Fibroblast of lung (primary cell): ENCODE results near the gene RMRP. TPM values are rescaled to one million over a fixed set of nuclear protein-coding genes. Genes with fewer than 3 reads are reported as not detected.

Source experiments
- DNase-seq, 2 donors: peaks; one replicate each; pipeline versions ENCODE4 v3.0.0 to v3.0.0-alpha.2; 2010; ENCODE audit warnings: low read depth in 2 of 2
- H2AFZ ChIP-seq: 2 replicates; pipeline ENCODE4 v1.5.1; 2012; ENCODE audit warnings: low read length, control low read depth, inconsistent platforms
- H3K27ac ChIP-seq: 2 replicates; pipeline ENCODE4 v1.5.1; 2011; ENCODE audit warnings: low read length, control low read depth; ENCODE audit not compliant: insufficient read depth
- H3K27me3 ChIP-seq: 2 replicates; pipeline ENCODE4 v1.5.1; 2011; ENCODE audit warnings: mild to moderate bottlenecking, low read length; ENCODE audit not compliant: control insufficient read depth, insufficient read depth
- H3K36me3 ChIP-seq: 2 replicates; pipeline ENCODE4 v1.5.1; 2011; ENCODE audit warnings: low read length; ENCODE audit not compliant: control insufficient read depth, insufficient read depth
- H3K4me1 ChIP-seq: 2 replicates; pipeline ENCODE4 v1.5.1; 2011; ENCODE audit warnings: low read length; ENCODE audit not compliant: control insufficient read depth, insufficient read depth; ENCODE audit errors: extremely low read depth
- H3K4me2 ChIP-seq: 2 replicates; pipeline ENCODE4 v1.5.1; 2011; ENCODE audit warnings: low read length, control low read depth; ENCODE audit not compliant: insufficient read depth; ENCODE audit errors: extremely low read depth
- H3K4me3 ChIP-seq, 4 experiments: fragments of 200-600 bp in 1 of 4; sonication (generic) in 1 of 4; replicated peaks in 1 of 4; 2 replicates each; pipeline ENCODE4 v1.5.1; 2011 to 2016; ENCODE audit warnings: low read length in 4 of 4, low read depth in 3 of 4, mild to moderate bottlenecking in 3 of 4, control low read depth in 2 of 4, inconsistent platforms in 1 of 4, mixed read lengths in 1 of 4; ENCODE audit not compliant: insufficient read depth in 1 of 4; ENCODE audit errors: control extremely low read depth in 1 of 4
- H3K79me2 ChIP-seq: 2 replicates; pipeline ENCODE4 v1.5.1; 2012; ENCODE audit warnings: mild to moderate bottlenecking, low read length, inconsistent platforms; ENCODE audit not compliant: control insufficient read depth, insufficient read depth
- H3K9ac ChIP-seq: 2 replicates; pipeline ENCODE4 v1.5.1; 2011; ENCODE audit warnings: mild to moderate bottlenecking, low read length, control low read depth; ENCODE audit not compliant: insufficient read depth
- H3K9me3 ChIP-seq: 2 replicates; pipeline ENCODE4 v1.5.1; 2012; ENCODE audit warnings: low read depth, low read length; ENCODE audit not compliant: control insufficient read depth, insufficient read depth
- H4K20me1 ChIP-seq: 2 replicates; pipeline ENCODE4 v1.5.1; 2011; ENCODE audit warnings: low read length; ENCODE audit not compliant: control insufficient read depth, insufficient read depth; ENCODE audit errors: extremely low read depth
- EZH2 ChIP-seq: IDR thresholded peaks from 2 replicates; pipeline ENCODE4 v1.5.1; 2012; ENCODE audit warnings: low read length, control low read depth, mild to moderate bottlenecking; ENCODE audit errors: missing control alignments
- polyA plus RNA-seq, 2 donors: library from polyadenylated mRNA; depleted of rRNA in 1 of 2; stranded (reverse) in 1 of 2; unstranded in 1 of 2; fragments of >200 nt; gene quantifications; 2 replicates each; pipeline ENCODE4 v1.2.1, GENCODE V29; 2011 to 2012; ENCODE audit warnings: missing spikeins in 1 of 2
- total RNA-seq: library from RNA; depleted of rRNA; stranded (reverse); fragments of >200 nt; gene quantifications from 2 replicates; pipeline ENCODE4 v1.2.1, GENCODE V29; 2014
- TF ChIP-seq, protein P1 (sequence below), 2 donors: IDR thresholded peaks in 1 of 2; conservative IDR thresholded peaks in 1 of 2; 1 replicate in 1 of 2; 2 replicates in 1 of 2; pipeline ENCODE4 v1.5.1; 2011 to 2012; ENCODE audit warnings: low read length in 2 of 2, control low read depth in 1 of 2, inconsistent platforms in 1 of 2, low read depth in 1 of 2, mild to moderate bottlenecking in 1 of 2

Gene RMRP
- total and polyA plus RNA-seq, 2 donors (not counting 1 experiment from before 2014, with no cell fraction given), result 110 to 67,954 TPM

DNA sequence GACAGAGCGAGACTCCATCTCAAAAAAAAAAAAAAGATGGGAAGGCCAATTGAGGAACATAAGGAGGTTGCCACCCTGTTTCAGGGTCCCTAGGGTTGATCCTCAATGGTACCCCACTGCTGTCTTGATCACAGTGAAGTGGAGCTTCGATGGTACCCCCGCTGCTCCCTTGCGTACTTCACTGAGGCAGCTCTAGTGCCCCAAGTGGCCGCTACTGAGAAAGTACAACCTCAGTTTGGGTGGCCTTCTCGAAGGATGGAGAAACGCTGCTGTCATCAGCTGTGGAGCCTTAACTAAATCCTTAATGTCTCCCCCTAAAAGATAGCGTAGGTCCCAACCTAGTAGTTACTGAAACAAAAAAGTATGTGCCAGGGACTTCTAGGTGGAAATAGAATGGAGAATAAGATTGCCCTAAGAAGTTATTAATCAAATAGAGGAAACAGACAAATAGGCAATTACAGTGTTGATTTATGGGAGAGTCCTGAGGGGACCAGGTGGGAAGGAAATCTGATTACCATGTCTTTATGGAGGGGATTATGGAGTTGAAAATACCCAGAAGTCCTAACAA lies 46.5 kb downstream of the RMRP start:
- peaks cover 16% of the 10 kb centered on the region for H3K27me3 ChIP-seq
- H4K20me1 ChIP-seq, result no peaks in the 10 kb centered on the region
- no peak overlapping the region for H3K4me2 ChIP-seq
- no peak overlapping the region for H3K4me3 ChIP-seq
- H2AFZ ChIP-seq, result no peak overlapping the region
- no peak overlapping the region for H3K9ac ChIP-seq
- H3K27ac ChIP-seq, result no peak overlapping the region
- peaks cover 3% of the 10 kb centered on the region for H3K79me2 ChIP-seq
- no peaks in the 10 kb centered on the region for H3K36me3 ChIP-seq
- peak; percentile 32 to 43 for DNase-seq
- no peaks in the 10 kb centered on the region for H3K9me3 ChIP-seq
- TF ChIP-seq, protein P1, sequence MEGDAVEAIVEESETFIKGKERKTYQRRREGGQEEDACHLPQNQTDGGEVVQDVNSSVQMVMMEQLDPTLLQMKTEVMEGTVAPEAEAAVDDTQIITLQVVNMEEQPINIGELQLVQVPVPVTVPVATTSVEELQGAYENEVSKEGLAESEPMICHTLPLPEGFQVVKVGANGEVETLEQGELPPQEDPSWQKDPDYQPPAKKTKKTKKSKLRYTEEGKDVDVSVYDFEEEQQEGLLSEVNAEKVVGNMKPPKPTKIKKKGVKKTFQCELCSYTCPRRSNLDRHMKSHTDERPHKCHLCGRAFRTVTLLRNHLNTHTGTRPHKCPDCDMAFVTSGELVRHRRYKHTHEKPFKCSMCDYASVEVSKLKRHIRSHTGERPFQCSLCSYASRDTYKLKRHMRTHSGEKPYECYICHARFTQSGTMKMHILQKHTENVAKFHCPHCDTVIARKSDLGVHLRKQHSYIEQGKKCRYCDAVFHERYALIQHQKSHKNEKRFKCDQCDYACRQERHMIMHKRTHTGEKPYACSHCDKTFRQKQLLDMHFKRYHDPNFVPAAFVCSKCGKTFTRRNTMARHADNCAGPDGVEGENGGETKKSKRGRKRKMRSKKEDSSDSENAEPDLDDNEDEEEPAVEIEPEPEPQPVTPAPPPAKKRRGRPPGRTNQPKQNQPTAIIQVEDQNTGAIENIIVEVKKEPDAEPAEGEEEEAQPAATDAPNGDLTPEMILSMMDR (conservative IDR thresholded peaks at IDR 0.05 in 1 of 2, IDR thresholded peaks at IDR 0.05 in 1 of 2; ENCODE audit: low read depth in 1 of 2, low read length in 2 of 2), result peak; percentile 63 to 77
- no peak for TF ChIP-seq EZH2
- H3K4me1 ChIP-seq, result peaks cover 4% of the 10 kb centered on the region

DNA sequence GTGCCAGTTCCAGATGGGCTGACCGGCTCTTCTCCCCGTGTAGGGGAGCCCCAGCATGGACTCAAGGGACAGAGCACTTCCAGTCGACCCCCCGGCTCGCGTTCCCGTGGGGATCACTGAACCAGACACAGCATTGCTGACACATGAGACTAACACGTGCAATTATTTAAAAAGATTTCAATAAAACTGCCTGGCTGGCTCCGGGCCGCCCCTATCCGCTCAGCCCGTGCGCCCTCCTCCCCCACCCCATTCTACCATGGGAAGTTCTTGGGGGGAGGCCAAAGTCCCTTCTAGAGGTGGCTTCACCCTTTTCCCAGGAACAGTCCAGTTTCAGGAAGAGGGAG lies 48.0 kb downstream of the RMRP start:
- Histone ChIP-seq H3K4me3 (no peak overlapping the region), H3K4me1 (peaks cover 6% of the 10 kb centered on the region), H2AFZ (no peak overlapping the region), H3K4me2 (no peak overlapping the region), H3K9me3 (no peaks in the 10 kb centered on the region), H3K27me3 (peaks cover 1% of the 10 kb centered on the region), H3K36me3 (no peaks in the 10 kb centered on the region), H4K20me1 (no peaks in the 10 kb centered on the region), H3K27ac (no peak overlapping the region), H3K9ac (no peak overlapping the region), H3K79me2 (peaks cover 8% of the 10 kb centered on the region)
- DNase-seq, result no peak
- no peak for TF ChIP-seq EZH2
- TF ChIP-seq, protein P1 (conservative IDR thresholded peaks at IDR 0.05 in 1 of 2, IDR thresholded peaks at IDR 0.05 in 1 of 2; ENCODE audit: low read depth in 1 of 2, low read length in 2 of 2), result no peak

DNA sequence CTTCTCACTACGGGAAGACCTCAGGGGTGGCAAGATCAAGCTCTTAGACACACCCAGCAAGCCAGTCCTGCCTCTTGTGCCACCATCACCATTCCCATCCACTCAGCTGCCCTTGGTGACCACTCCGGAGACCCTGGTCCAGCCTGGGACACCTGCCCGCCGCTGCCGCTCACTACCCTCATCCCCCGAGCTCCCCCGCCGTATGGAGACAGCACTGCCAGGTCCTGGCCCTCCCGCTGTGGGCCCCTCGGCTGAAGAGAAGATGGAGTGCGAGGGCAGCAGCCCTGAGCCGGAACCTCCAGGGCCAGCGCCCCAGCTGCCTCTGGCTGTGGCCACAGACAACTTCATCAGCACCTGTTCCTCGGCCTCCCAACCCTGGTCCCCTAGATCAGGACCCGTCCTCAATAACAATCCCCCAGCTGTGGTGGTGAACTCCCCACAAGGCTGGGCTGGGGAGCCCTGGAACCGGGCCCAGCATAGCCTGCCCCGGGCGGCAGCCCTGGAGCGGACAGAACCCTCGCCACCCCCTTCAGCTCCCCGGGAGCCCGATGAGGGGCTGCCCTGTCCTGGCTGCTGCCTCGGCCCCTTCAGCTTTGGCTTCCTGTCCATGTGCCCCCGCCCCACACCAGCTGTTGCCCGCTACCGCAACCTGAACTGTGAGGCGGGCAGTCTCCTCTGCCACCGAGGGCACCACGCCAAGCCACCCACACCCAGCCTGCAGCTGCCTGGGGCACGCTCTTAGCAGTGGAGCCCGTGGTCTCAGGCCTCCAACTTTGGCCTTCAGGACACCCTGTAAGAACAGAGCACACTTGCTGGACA lies 48.6 kb downstream of the RMRP start:
- Histone ChIP-seq H3K27me3 (no peaks in the 10 kb centered on the region), H3K4me1 (peaks cover 6% of the 10 kb centered on the region), H3K9ac (no peak overlapping the region), H3K4me2 (no peak overlapping the region), H4K20me1 (no peaks in the 10 kb centered on the region), H3K36me3 (no peaks in the 10 kb centered on the region), H3K27ac (no peak overlapping the region), H3K79me2 (peaks cover 8% of the 10 kb centered on the region), H3K4me3 (no peak overlapping the region), H3K9me3 (no peaks in the 10 kb centered on the region), H2AFZ (no peak overlapping the region)
- TF ChIP-seq, protein P1 (conservative IDR thresholded peaks at IDR 0.05 in 1 of 2, IDR thresholded peaks at IDR 0.05 in 1 of 2; ENCODE audit: low read depth in 1 of 2, low read length in 2 of 2), result no peak
- TF ChIP-seq EZH2, result no peak
- no peak for DNase-seq
